Keratinocyte (primary cell): ENCODE results near the gene AAR2. TPM values are rescaled to one million over a fixed set of nuclear protein-coding genes. Genes with fewer than 3 reads are reported as not detected.

ENCODE experiments used
- DNase-seq: peaks from one replicate; pipeline ENCODE4 v3.0.0-alpha.2; 2011; ENCODE audit warnings: low read depth, missing footprints, low spot score
- FAIRE-seq: peaks from 2 replicates; lab custom pipeline; 2011; peaks lifted over from hg19 to GRCh38; lab: Jason Lieb, UNC
- H2AFZ ChIP-seq: 2 replicates; pipeline ENCODE4 v1.6.0; 2012; ENCODE audit warnings: low read length, control low read depth, inconsistent platforms; ENCODE audit not compliant: control insufficient read depth
- H3K27ac ChIP-seq: 2 replicates; pipeline ENCODE4 v1.5.1; 2011; ENCODE audit warnings: low read length; ENCODE audit not compliant: control insufficient read depth, insufficient read depth
- H3K27me3 ChIP-seq: 3 replicates; pipeline ENCODE4 v1.6.0; 2011; ENCODE audit warnings: low read length; ENCODE audit not compliant: control insufficient read depth, insufficient read depth; ENCODE audit errors: extremely low read depth
- H3K36me3 ChIP-seq, 2 experiments: 2 replicates in 1 of 2; 3 replicates in 1 of 2; pipeline ENCODE4 v1.5.1; 2011; ENCODE audit warnings: low read length in 2 of 2, mild to moderate bottlenecking in 1 of 2; ENCODE audit not compliant: control insufficient read depth in 2 of 2, insufficient read depth in 2 of 2; ENCODE audit errors: extremely low read depth in 1 of 2
- H3K4me1 ChIP-seq: 3 replicates; pipeline ENCODE4 v1.5.1; 2011; ENCODE audit warnings: low read length; ENCODE audit not compliant: control insufficient read depth, insufficient read depth; ENCODE audit errors: extremely low read depth
- H3K4me2 ChIP-seq: 3 replicates; pipeline ENCODE4 v1.6.0; 2011; ENCODE audit warnings: low read depth, low read length; ENCODE audit not compliant: control insufficient read depth, insufficient read depth; ENCODE audit errors: extremely low read depth
- H3K4me3 ChIP-seq, 3 experiments: fragments of 200-600 bp in 1 of 3; sonication (generic) in 1 of 3; 2 replicates in 2 of 3; 3 replicates in 1 of 3; pipeline ENCODE4 v1.5.1; 2011 to 2016; ENCODE audit warnings: low read length in 3 of 3, mild to moderate bottlenecking in 3 of 3, control low read depth in 2 of 3, inconsistent platforms in 1 of 3, low read depth in 1 of 3, mixed read lengths in 1 of 3, mixed run types in 1 of 3, moderate library complexity in 1 of 3; ENCODE audit not compliant: control insufficient read depth in 2 of 3, insufficient read depth in 2 of 3; ENCODE audit errors: extremely low read depth in 1 of 3
- H3K79me2 ChIP-seq: 2 replicates; pipeline ENCODE4 v1.6.0; 2012; ENCODE audit warnings: low read length; ENCODE audit not compliant: control insufficient read depth, insufficient read depth
- H3K9ac ChIP-seq: 3 replicates; pipeline ENCODE4 v1.6.0; 2011; ENCODE audit warnings: low read length; ENCODE audit not compliant: control insufficient read depth, insufficient read depth; ENCODE audit errors: extremely low read depth
- H3K9me1 ChIP-seq: 3 replicates; pipeline ENCODE4 v1.6.0; 2011; ENCODE audit warnings: low read length; ENCODE audit not compliant: control insufficient read depth, insufficient read depth; ENCODE audit errors: extremely low read depth
- H3K9me3 ChIP-seq: 2 replicates; pipeline ENCODE4 v1.5.1; 2012; ENCODE audit warnings: low read depth, low read length; ENCODE audit not compliant: control insufficient read depth
- H4K20me1 ChIP-seq: 3 replicates; pipeline ENCODE4 v1.6.0; 2011; ENCODE audit warnings: low read length; ENCODE audit not compliant: control insufficient read depth, insufficient read depth; ENCODE audit errors: extremely low read depth
- EZH2 ChIP-seq: IDR thresholded peaks from one replicate; pipeline ENCODE4 v1.6.1; 2012; ENCODE audit warnings: inconsistent platforms, mild to moderate bottlenecking, low read length, moderate library complexity
- dilution Hi-C: fragments of 300-500 bp; cut with MboI; formaldehyde crosslinking; loops from one replicate; pipeline ENCODE4 v1.7.0; 2020; ENCODE audit warnings: low sequenced_read_pairs; ENCODE audit not compliant: extremely low pct_ligation_motif_present
- polyA plus RNA-seq, 5 experiments: library from polyadenylated mRNA; depleted of rRNA in 3 of 5; stranded (reverse) in 3 of 5; stranded (forward) in 1 of 5; unstranded in 1 of 5; fragments of >200 nt; gene quantifications; 1 replicate in 1 of 5; 2 replicates in 3 of 5; 3 replicates in 1 of 5; pipeline versions ENCODE4 v1.2.1 to v1.2.3, GENCODE V29; 2011 to 2012; ENCODE audit warnings: missing spikeins in 2 of 5, low read depth in 1 of 5, low replicate concordance in 1 of 5
- TF ChIP-seq, protein P1 (sequence below), 3 experiments: IDR thresholded peaks in 1 of 3; conservative IDR thresholded peaks in 1 of 3; optimal IDR thresholded peaks in 1 of 3; 2 replicates in 2 of 3; 3 replicates in 1 of 3; pipeline versions ENCODE3 to v1.5.1; 2011; ENCODE audit warnings: low read length in 3 of 3, mild to moderate bottlenecking in 3 of 3, moderate library complexity in 2 of 3, control low read depth in 1 of 3, inconsistent platforms in 1 of 3; ENCODE audit not compliant: insufficient read depth in 2 of 3; ENCODE audit errors: extremely low read depth in 1 of 3

Gene AAR2
- polyA plus RNA-seq, 1 donor (not counting 4 experiments of a cell fraction or from before 2014, with no cell fraction given): 20.1 TPM

- Histone ChIP-seq H3K36me3 (no peaks in the 10 kb centered on the region), H3K27me3 (no peaks in the 10 kb centered on the region)
Measured at GRCh38 chr20:36284751-36285150, 48.5 kb downstream of the AAR2 start.

DNA sequence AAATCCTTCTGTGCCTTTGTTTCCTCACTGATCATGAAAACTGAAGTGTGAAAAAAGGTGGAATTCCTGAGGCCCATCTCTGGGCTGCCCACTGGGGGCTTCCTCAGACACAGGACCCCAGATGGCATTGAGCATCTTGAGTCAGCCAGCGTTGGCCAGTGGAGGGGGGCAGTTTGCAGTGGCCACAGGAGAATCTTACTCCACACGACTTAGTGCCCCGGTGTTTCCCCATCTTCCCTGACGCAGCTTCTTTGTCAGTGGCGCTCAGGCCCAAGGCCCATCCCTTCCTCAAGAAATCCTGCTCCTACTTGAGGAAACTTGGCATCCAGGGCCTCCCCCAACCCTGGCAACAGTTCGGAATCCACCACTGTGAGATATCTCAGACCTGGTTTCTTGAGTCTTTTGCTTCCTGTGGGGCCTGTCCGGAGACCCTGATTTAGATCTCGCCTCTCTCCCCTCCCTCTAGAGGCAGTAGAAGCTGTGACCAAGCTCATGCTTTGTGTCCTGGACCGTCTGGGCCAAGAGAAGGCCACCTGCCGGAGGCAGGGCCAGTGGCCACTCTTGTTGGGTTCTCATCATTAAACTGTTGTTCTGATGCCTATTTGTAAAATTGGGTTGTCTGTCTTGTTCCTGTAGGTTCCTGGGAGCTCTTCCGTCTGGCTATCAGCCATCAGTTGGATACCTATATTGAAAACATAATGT lies 49.6 kb downstream of the AAR2 start:
- Histone ChIP-seq H3K27me3 (no peaks in the 10 kb centered on the region), H3K4me1 (no peaks in the 10 kb centered on the region), H2AFZ (no peak overlapping the region), H3K9me3 (no peaks in the 10 kb centered on the region), H3K4me2 (no peak overlapping the region), H3K9me1 (no peaks in the 10 kb centered on the region), H3K27ac (no peak overlapping the region), H3K4me3 (no peak overlapping the region), H3K36me3 (no peaks in the 10 kb centered on the region), H4K20me1 (no peaks in the 10 kb centered on the region), H3K79me2 (no peaks in the 10 kb centered on the region), H3K9ac (no peak overlapping the region)
- DNase-seq: no peak
- FAIRE-seq: no peak
- TF ChIP-seq, protein P1, sequence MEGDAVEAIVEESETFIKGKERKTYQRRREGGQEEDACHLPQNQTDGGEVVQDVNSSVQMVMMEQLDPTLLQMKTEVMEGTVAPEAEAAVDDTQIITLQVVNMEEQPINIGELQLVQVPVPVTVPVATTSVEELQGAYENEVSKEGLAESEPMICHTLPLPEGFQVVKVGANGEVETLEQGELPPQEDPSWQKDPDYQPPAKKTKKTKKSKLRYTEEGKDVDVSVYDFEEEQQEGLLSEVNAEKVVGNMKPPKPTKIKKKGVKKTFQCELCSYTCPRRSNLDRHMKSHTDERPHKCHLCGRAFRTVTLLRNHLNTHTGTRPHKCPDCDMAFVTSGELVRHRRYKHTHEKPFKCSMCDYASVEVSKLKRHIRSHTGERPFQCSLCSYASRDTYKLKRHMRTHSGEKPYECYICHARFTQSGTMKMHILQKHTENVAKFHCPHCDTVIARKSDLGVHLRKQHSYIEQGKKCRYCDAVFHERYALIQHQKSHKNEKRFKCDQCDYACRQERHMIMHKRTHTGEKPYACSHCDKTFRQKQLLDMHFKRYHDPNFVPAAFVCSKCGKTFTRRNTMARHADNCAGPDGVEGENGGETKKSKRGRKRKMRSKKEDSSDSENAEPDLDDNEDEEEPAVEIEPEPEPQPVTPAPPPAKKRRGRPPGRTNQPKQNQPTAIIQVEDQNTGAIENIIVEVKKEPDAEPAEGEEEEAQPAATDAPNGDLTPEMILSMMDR (optimal IDR thresholded peaks at IDR 0.05 in 1 of 3, IDR thresholded peaks at IDR 0.05 in 1 of 3, conservative IDR thresholded peaks at IDR 0.05 in 1 of 3; ENCODE audit: extremely low read depth in 1 of 3, insufficient read depth in 2 of 3, low read length in 3 of 3): no peak
- TF ChIP-seq EZH2: no peak
- dilution Hi-C loops: no loop called here

More at GRCh38 chr20:36284751-36285150, 48.5 kb downstream of the AAR2 start:
- Histone ChIP-seq H3K9me1 (no peaks in the 10 kb centered on the region), H3K9ac (no peak overlapping the region), H4K20me1 (no peaks in the 10 kb centered on the region), H3K4me3 (no peak overlapping the region), H3K4me2 (no peak overlapping the region), H3K9me3 (no peaks in the 10 kb centered on the region), H3K4me1 (no peaks in the 10 kb centered on the region), H3K79me2 (no peaks in the 10 kb centered on the region), H2AFZ (no peak overlapping the region), H3K27ac (no peak overlapping the region)
- FAIRE-seq: no peak
- dilution Hi-C loops: no loop called here
- no peak for TF ChIP-seq EZH2
- TF ChIP-seq, protein P1 (optimal IDR thresholded peaks at IDR 0.05 in 1 of 3, IDR thresholded peaks at IDR 0.05 in 1 of 3, conservative IDR thresholded peaks at IDR 0.05 in 1 of 3; ENCODE audit: extremely low read depth in 1 of 3, insufficient read depth in 2 of 3, low read length in 3 of 3): no peak
- no peak for DNase-seq
